ENCODE data around the gene AXL.

DNA sequence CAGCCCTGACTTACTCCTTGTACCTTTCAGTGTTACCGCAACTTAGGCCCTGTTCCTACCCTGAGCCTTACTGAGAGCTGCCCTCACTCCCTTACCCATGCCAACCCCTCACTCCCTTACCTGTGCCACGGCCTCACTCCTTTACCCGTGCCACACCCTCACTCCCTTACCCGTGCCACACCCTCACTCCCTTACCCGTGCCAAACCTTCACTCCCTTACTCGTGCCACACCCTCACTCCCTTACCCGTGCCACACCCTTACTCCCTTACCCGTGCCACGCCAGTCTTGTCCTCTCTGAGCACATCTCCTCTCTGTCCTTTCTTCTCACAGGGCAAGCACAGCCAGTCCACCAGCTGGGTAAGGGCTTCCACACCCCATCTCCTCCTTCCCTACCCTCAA, 20.3 kb downstream of the AXL start:
- TF ChIP-seq POLR2A (IDR thresholded peaks at IDR 0.05; ENCODE audit: low read depth, low read length) = no peak
- TF ChIP-seq POLR2AphosphoS5 (IDR thresholded peaks at IDR 0.05; ENCODE audit: low read depth, low read length) = no peak

Data from GM12892 (cell line).